Loucy (cell line): ENCODE results near the gene AGPAT3.

Source experiments
- H2AFZ ChIP-seq: fragments of 200-600 bp; sonication (generic); 2 replicates; pipeline ENCODE4 v1.6.0; 2016; ENCODE audit warnings: antibody characterized with exemption, mild to moderate bottlenecking, low read length, moderate library complexity
- H3F3A ChIP-seq: fragments of 200-600 bp; 2 replicates; pipeline ENCODE4 v1.6.0; 2016; ENCODE audit warnings: antibody characterized with exemption, low read depth, mild to moderate bottlenecking
- H3K27me3 ChIP-seq: fragments of 200-600 bp; sonication (generic); 2 replicates; pipeline ENCODE4 v1.6.1; 2014; ENCODE audit warnings: low read length, mild to moderate bottlenecking; ENCODE audit not compliant: insufficient read depth, poor library complexity, severe bottlenecking
- H3K36me3 ChIP-seq: fragments of 200-600 bp; sonication (generic); 2 replicates; pipeline ENCODE4 v1.6.1; 2016; ENCODE audit warnings: low read length; ENCODE audit not compliant: insufficient read depth
- H3K4me1 ChIP-seq: fragments of 200-600 bp; sonication (generic); 2 replicates; pipeline ENCODE4 v1.5.1; 2014; ENCODE audit warnings: low read length, mild to moderate bottlenecking; ENCODE audit not compliant: insufficient read depth, poor library complexity, severe bottlenecking
- H3K4me2 ChIP-seq: fragments of 200-600 bp; sonication (generic); 2 replicates; pipeline ENCODE4 v1.6.0; 2014; ENCODE audit warnings: antibody characterized with exemption, low read length, low read depth, mild to moderate bottlenecking; ENCODE audit not compliant: poor library complexity, severe bottlenecking
- H3K4me3 ChIP-seq: fragments of 200-600 bp; sonication (generic); 2 replicates; pipeline ENCODE4 v1.5.1; 2014; ENCODE audit warnings: low read length, mild to moderate bottlenecking, mixed read lengths; ENCODE audit not compliant: poor library complexity, severe bottlenecking
- H3K79me2 ChIP-seq: fragments of 200-600 bp; sonication (generic); 2 replicates; pipeline ENCODE4 v1.6.1; 2014; ENCODE audit warnings: low read length; ENCODE audit not compliant: insufficient read depth
- H3K9ac ChIP-seq: fragments of 200-600 bp; sonication (generic); 2 replicates; pipeline ENCODE4 v1.6.0; 2014; ENCODE audit warnings: mild to moderate bottlenecking, low read depth, low read length, moderate library complexity; ENCODE audit not compliant: poor library complexity, severe bottlenecking
- H3K9me2 ChIP-seq: fragments of 200-600 bp; sonication (generic); replicated peaks from 2 replicates; pipeline ENCODE4 v1.6.1; 2016; ENCODE audit warnings: low read depth, low read length, mixed read lengths
- H3K9me3 ChIP-seq: fragments of 200-600 bp; sonication (generic); 2 replicates; pipeline ENCODE4 v1.6.1; 2014; ENCODE audit warnings: mild to moderate bottlenecking, antibody characterized with exemption, low read length, low read depth; ENCODE audit not compliant: insufficient read depth
- H4K20me1 ChIP-seq: fragments of 200-600 bp; sonication (generic); 2 replicates; pipeline ENCODE4 v1.6.0; 2014; ENCODE audit warnings: antibody characterized with exemption, low read length, mild to moderate bottlenecking; ENCODE audit not compliant: insufficient read depth, poor library complexity, severe bottlenecking
- CTCF ChIP-seq: fragments of 200-600 bp; sonication (generic); conservative IDR thresholded peaks from 2 replicates; pipeline ENCODE4 v1.5.1; 2014; ENCODE audit warnings: mild to moderate bottlenecking, antibody characterized with exemption, low read length
- EZH2phosphoT487 ChIP-seq: fragments of 200-600 bp; IDR thresholded peaks from 2 replicates; pipeline ENCODE4 v1.6.1; 2018; ENCODE audit warnings: antibody characterized with exemption, mild to moderate bottlenecking, moderate library complexity, borderline replicate concordance

Gene AGPAT3

GRCh38 chr21:43832158-43832550, 32.9 kb upstream of the AGPAT3 start:
- H3K4me3 ChIP-seq = no peak overlapping the region
- H3K36me3 ChIP-seq = no peaks in the 10 kb centered on the region
- no peak overlapping the region for H2AFZ ChIP-seq
- no peak for TF ChIP-seq EZH2phosphoT487
- H3F3A ChIP-seq = no peaks in the 10 kb centered on the region
- no peaks in the 10 kb centered on the region for H3K79me2 ChIP-seq
- H3K4me2 ChIP-seq = no peak overlapping the region
- no peaks in the 10 kb centered on the region for H3K4me1 ChIP-seq
- H4K20me1 ChIP-seq = no peaks in the 10 kb centered on the region
- H3K9me3 ChIP-seq = no peaks in the 10 kb centered on the region
- no peak overlapping the region for H3K9ac ChIP-seq
- H3K27me3 ChIP-seq = no peaks in the 10 kb centered on the region
- H3K9me2 ChIP-seq = no peaks in the 10 kb centered on the region

- TF ChIP-seq EZH2phosphoT487 (no peak), CTCF (no peak)
- no peaks in the 10 kb centered on the region for H3K4me1 ChIP-seq
These were observed 32.4 kb upstream of the AGPAT3 start for GRCh38 chr21:43832648-43833047.

GRCh38 chr21:43834146-43834905, 30.7 kb upstream of the AGPAT3 start:
- H3K36me3 ChIP-seq = no peaks in the 10 kb centered on the region
- no peaks in the 10 kb centered on the region for H3K4me1 ChIP-seq
- H3K9me2 ChIP-seq = no peaks in the 10 kb centered on the region
- H3K9me3 ChIP-seq = no peaks in the 10 kb centered on the region
- no peak overlapping the region for H2AFZ ChIP-seq
- no peak overlapping the region for H3K4me2 ChIP-seq
- no peak overlapping the region for H3K9ac ChIP-seq
- H3F3A ChIP-seq = no peaks in the 10 kb centered on the region
- no peaks in the 10 kb centered on the region for H3K27me3 ChIP-seq
- no peaks in the 10 kb centered on the region for H3K79me2 ChIP-seq
- no peak overlapping the region for H3K4me3 ChIP-seq
- H4K20me1 ChIP-seq = no peaks in the 10 kb centered on the region
- TF ChIP-seq EZH2phosphoT487 (no peak), CTCF (no peak)

More at GRCh38 chr21:43832648-43833047, 32.4 kb upstream of the AGPAT3 start:
- Histone ChIP-seq H3K36me3 (no peaks in the 10 kb centered on the region), H3K4me3 (no peak overlapping the region), H3K4me2 (no peak overlapping the region), H2AFZ (no peak overlapping the region), H3F3A (no peaks in the 10 kb centered on the region), H3K79me2 (no peaks in the 10 kb centered on the region), H4K20me1 (no peaks in the 10 kb centered on the region), H3K9me3 (no peaks in the 10 kb centered on the region), H3K9me2 (no peaks in the 10 kb centered on the region), H3K9ac (no peak overlapping the region), H3K27me3 (no peaks in the 10 kb centered on the region)

- Histone ChIP-seq H2AFZ (no peak overlapping the region), H4K20me1 (no peaks in the 10 kb centered on the region), H3K4me2 (no peak overlapping the region), H3K36me3 (no peaks in the 10 kb centered on the region), H3K9ac (no peak overlapping the region), H3K27me3 (no peaks in the 10 kb centered on the region), H3K9me3 (no peaks in the 10 kb centered on the region), H3F3A (no peaks in the 10 kb centered on the region), H3K9me2 (no peaks in the 10 kb centered on the region), H3K4me3 (no peak overlapping the region), H3K4me1 (no peaks in the 10 kb centered on the region), H3K79me2 (no peaks in the 10 kb centered on the region)
- no peak for TF ChIP-seq CTCF
- TF ChIP-seq EZH2phosphoT487 = no peak
These were observed 30.0 kb upstream of the AGPAT3 start for GRCh38 chr21:43835050-43835449.
